WERI-Rb-1 (cell line): ENCODE data around the gene NDUFAF2.

Experiments used
- DNase-seq: peaks from one replicate; pipeline ENCODE4 v3.0.0-alpha.2; 2020
- H3K27ac ChIP-seq: fragments of 250-450 bp; sonication (Bioruptor Pico); 2 replicates; pipeline ENCODE4 v1.5.1; 2020; ENCODE audit warnings: mild to moderate bottlenecking, moderate library complexity
- H3K27me3 ChIP-seq: fragments of 250-450 bp; sonication (Bioruptor Pico); 2 replicates; pipeline ENCODE4 v1.5.1; 2021; ENCODE audit warnings: mild to moderate bottlenecking, low read depth, moderate library complexity; ENCODE audit not compliant: insufficient read depth, severe bottlenecking
- H3K36me3 ChIP-seq: fragments of 250-450 bp; sonication (Bioruptor Pico); 2 replicates; pipeline ENCODE4 v1.5.1; 2020; ENCODE audit warnings: mild to moderate bottlenecking, moderate library complexity
- H3K4me3 ChIP-seq: 2 replicates; pipeline ENCODE4 v1.5.1; 2011; ENCODE audit warnings: low read depth, mild to moderate bottlenecking, control low read depth, low read length
- H3K9me3 ChIP-seq: fragments of 250-450 bp; sonication (Bioruptor Pico); 2 replicates; pipeline ENCODE4 v1.5.1; 2021; ENCODE audit warnings: mild to moderate bottlenecking, moderate library complexity; ENCODE audit not compliant: severe bottlenecking
- CTCF ChIP-seq: IDR thresholded peaks from 2 replicates; pipeline ENCODE4 v1.5.1; 2011; ENCODE audit warnings: low read depth, mild to moderate bottlenecking, control low read depth, inconsistent platforms, low read length

The NDUFAF2 gene

GRCh38 chr5:60927450-60927849 is 17.6 kb upstream of the NDUFAF2 start:
- Histone ChIP-seq H3K36me3 (peaks cover 17% of the 10 kb centered on the region), H3K27ac (no peak overlapping the region), H3K9me3 (no peaks in the 10 kb centered on the region), H3K27me3 (no peaks in the 10 kb centered on the region), H3K4me3 (no peak overlapping the region)
- no peak for DNase-seq
- no peak for TF ChIP-seq CTCF

DNA sequence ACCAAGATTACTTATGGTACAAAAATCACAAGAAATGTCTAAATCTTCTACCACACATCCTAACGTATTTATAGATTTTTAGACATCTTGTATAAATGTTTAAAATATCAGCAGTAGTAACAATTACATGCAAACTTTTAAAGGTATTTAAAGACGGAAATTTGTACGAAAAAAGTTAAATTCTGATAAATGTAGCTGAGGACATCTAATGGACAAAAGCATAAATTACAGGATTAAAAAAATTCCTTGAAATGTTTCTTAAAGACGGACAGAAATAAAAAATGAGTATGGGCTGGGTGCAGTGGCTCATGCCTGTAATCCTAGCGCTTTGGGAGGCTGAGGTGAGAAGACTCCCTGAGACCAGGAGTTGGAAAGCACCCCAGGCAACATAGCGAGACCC is 16.0 kb upstream of the NDUFAF2 start:
- H3K27ac ChIP-seq = no peak overlapping the region
- no peak overlapping the region for H3K4me3 ChIP-seq
- TF ChIP-seq CTCF = no peak
- H3K9me3 ChIP-seq = no peaks in the 10 kb centered on the region
- peaks cover 17% of the 10 kb centered on the region for H3K36me3 ChIP-seq
- DNase-seq = no peak
- H3K27me3 ChIP-seq = no peaks in the 10 kb centered on the region

- H3K27ac ChIP-seq = no peak overlapping the region
- H3K36me3 ChIP-seq = peaks cover 4% of the 10 kb centered on the region
- no peaks in the 10 kb centered on the region for H3K9me3 ChIP-seq
- H3K4me3 ChIP-seq = no peak overlapping the region
- H3K27me3 ChIP-seq = no peaks in the 10 kb centered on the region
- no peak for DNase-seq
- no peak for TF ChIP-seq CTCF
These were observed 1.4 kb upstream of the NDUFAF2 start for GRCh38 chr5:60943624-60944023.

GRCh38 chr5:60945813-60946187 is 795 bp downstream of the NDUFAF2 start:
- Histone ChIP-seq H3K9me3 (no peaks in the 10 kb centered on the region), H3K4me3 (peak overlapping the region; percentile 97), H3K27me3 (no peaks in the 10 kb centered on the region), H3K27ac (peak overlapping the region; percentile 69), H3K36me3 (no peaks in the 10 kb centered on the region)
- DNase-seq = no peak
- no peak for TF ChIP-seq CTCF

GRCh38 chr5:60948738-60949137 is 3.7 kb downstream of the NDUFAF2 start:
- no peak for TF ChIP-seq CTCF
- Histone ChIP-seq H3K4me3 (no peak overlapping the region), H3K36me3 (no peaks in the 10 kb centered on the region)

GRCh38 chr5:60955239-60955638 is 10.2 kb downstream of the NDUFAF2 start:
- no peaks in the 10 kb centered on the region for H3K27me3 ChIP-seq
- H3K36me3 ChIP-seq = no peaks in the 10 kb centered on the region
- H3K4me3 ChIP-seq = no peak overlapping the region
- no peak for DNase-seq
- no peaks in the 10 kb centered on the region for H3K9me3 ChIP-seq
- H3K27ac ChIP-seq = no peak overlapping the region
- TF ChIP-seq CTCF = no peak

More at GRCh38 chr5:60948738-60949137, 3.7 kb downstream of the NDUFAF2 start:
- no peak for DNase-seq
- Histone ChIP-seq H3K9me3 (no peaks in the 10 kb centered on the region), H3K27ac (no peak overlapping the region), H3K27me3 (no peaks in the 10 kb centered on the region)
